GM23338 (cell line): Measurements from ENCODE around the gene ANKRD18A.

ENCODE experiments used
- CREB1 ChIP-seq: fragments of 250-450 bp; sonication (Bioruptor Pico); IDR thresholded peaks from 2 replicates; pipeline ENCODE4 v1.5.0; 2020; ENCODE audit warnings: low read depth, mild to moderate bottlenecking, moderate library complexity
- EZH2 ChIP-seq: fragments of 200-600 bp; sonication (generic); IDR thresholded peaks from one replicate; pipeline ENCODE4 v1.8.0; 2017; ENCODE audit warnings: antibody characterized with exemption, mild to moderate bottlenecking, low read depth; ENCODE audit not compliant: unreplicated experiment
- EZH2phosphoT487 ChIP-seq: fragments of 200-600 bp; sonication (generic); IDR thresholded peaks from one replicate; pipeline ENCODE4 v1.8.1; 2018; ENCODE audit warnings: antibody characterized with exemption; ENCODE audit not compliant: unreplicated experiment
- JUNB ChIP-seq: IDR thresholded peaks from one replicate; pipeline ENCODE4 v1.6.1; 2016; ENCODE audit warnings: antibody characterized with exemption; ENCODE audit not compliant: unreplicated experiment
- POLR2AphosphoS5 ChIP-seq: IDR thresholded peaks from 2 replicates; pipeline ENCODE4 v1.6.1; 2016; ENCODE audit warnings: antibody characterized with exemption, low read depth
- REST ChIP-seq: IDR thresholded peaks from one replicate; pipeline ENCODE4 v1.6.1; 2018; ENCODE audit warnings: antibody characterized with exemption; ENCODE audit not compliant: unreplicated experiment
- ZNF331 ChIP-seq: fragments of 250-450 bp; sonication (Bioruptor Pico); IDR thresholded peaks from 2 replicates; pipeline ENCODE4 v1.5.0; 2020; ENCODE audit warnings: low read depth, mild to moderate bottlenecking, moderate library complexity
- TF ChIP-seq, protein P1 (sequence below), 2 experiments: fragments of 200-600 bp in 1 of 2; sonication (generic) in 1 of 2; conservative IDR thresholded peaks; 2 replicates each; pipeline versions ENCODE4 v1.5.1 to v1.6.1; 2016 to 2017; ENCODE audit warnings: antibody characterized with exemption in 2 of 2, low read depth in 2 of 2, mild to moderate bottlenecking in 2 of 2, moderate library complexity in 1 of 2

GRCh38 chr9:38642951-38643814 is 22.8 kb upstream of the ANKRD18A start:
- TF ChIP-seq REST (no peak), JUNB (no peak), CREB1 (CRISPR knock-in tag) (no peak), EZH2 (no peak), POLR2AphosphoS5 (no peak), ZNF331 (CRISPR knock-in tag) (no peak), EZH2phosphoT487 (no peak)
- TF ChIP-seq, protein P1, sequence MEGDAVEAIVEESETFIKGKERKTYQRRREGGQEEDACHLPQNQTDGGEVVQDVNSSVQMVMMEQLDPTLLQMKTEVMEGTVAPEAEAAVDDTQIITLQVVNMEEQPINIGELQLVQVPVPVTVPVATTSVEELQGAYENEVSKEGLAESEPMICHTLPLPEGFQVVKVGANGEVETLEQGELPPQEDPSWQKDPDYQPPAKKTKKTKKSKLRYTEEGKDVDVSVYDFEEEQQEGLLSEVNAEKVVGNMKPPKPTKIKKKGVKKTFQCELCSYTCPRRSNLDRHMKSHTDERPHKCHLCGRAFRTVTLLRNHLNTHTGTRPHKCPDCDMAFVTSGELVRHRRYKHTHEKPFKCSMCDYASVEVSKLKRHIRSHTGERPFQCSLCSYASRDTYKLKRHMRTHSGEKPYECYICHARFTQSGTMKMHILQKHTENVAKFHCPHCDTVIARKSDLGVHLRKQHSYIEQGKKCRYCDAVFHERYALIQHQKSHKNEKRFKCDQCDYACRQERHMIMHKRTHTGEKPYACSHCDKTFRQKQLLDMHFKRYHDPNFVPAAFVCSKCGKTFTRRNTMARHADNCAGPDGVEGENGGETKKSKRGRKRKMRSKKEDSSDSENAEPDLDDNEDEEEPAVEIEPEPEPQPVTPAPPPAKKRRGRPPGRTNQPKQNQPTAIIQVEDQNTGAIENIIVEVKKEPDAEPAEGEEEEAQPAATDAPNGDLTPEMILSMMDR (conservative IDR thresholded peaks at IDR 0.05; ENCODE audit: low read depth in 2 of 2): no peak
